Upper lobe of left lung (tissue), 4 donors: Measurements from ENCODE around the gene CENPX.
A peak's percentile ranks its signal among the peaks of the same experiment; 100 is the strongest.

Experiments
- CTCF ChIP-seq, 6 experiments: fragments of 450-650 bp in 4 of 6; fragments of 200-600 bp in 2 of 6; sonication (generic) in 2 of 6; IDR thresholded peaks; one replicate each; pipeline ENCODE4 v1.5.1; 2016 to 2019; ENCODE audit warnings: antibody characterized with exemption in 6 of 6
- POLR2A ChIP-seq, 4 donors: fragments of 450-650 bp; IDR thresholded peaks; one replicate each; pipeline ENCODE4 v1.5.1; 2016 to 2017; ENCODE audit warnings: antibody characterized with exemption in 4 of 4, mild to moderate bottlenecking in 2 of 4
- POLR2AphosphoS5 ChIP-seq, 2 donors: sonication (generic); formaldehyde crosslinking; IDR thresholded peaks; one replicate each; pipeline ENCODE4 v1.5.1; 2017; ENCODE audit warnings: antibody characterized with exemption in 2 of 2

- TF ChIP-seq POLR2A (IDR thresholded peaks at IDR 0.05) = no peak
- no peak for TF ChIP-seq POLR2AphosphoS5 (IDR thresholded peaks at IDR 0.05)
- TF ChIP-seq CTCF (IDR thresholded peaks at IDR 0.05) = peak in 1 of 6 experiments; percentile 5
Observed at GRCh38 chr17:82023447-82024241, 966 bp upstream of the CENPX start.
